GM12878 (cell line): ENCODE results near the gene PRPF40B. TPM values are rescaled to one million over a fixed set of nuclear protein-coding genes. Genes with fewer than 3 reads are reported as not detected.

Experiments
- ATAC-seq: fragments of 200-7000 bp; cut with Tn5 transposase; 3 replicates; pipeline ENCODE4 v1.9.1; 2020; ENCODE audit warnings: mild to moderate bottlenecking, moderate library complexity
- BruUV-seq: library from RNA; stranded (reverse); fragments of 400-500 nt; replicated peaks from 2 replicates; lab custom pipeline; 2021; lab: Mats Ljungman, UMichigan
- CTCF ChIA-PET: fragments of 300-600 bp; sonication (Branson Sonifier 250); formaldehyde crosslinking; extraction: SDS; loops from one replicate; lab custom pipeline; 2021; ENCODE audit warnings: inconsistent platforms; lab: Yijun Ruan, JAX
- POLR2A ChIA-PET: fragments of 350-600 bp; formaldehyde crosslinking; extraction: SDS; loops from one replicate; lab custom pipeline; 2021; ENCODE audit warnings: inconsistent platforms; lab: Charles Lee
- RAD21 ChIA-PET: fragments of 300-600 bp; sonication (Branson Sonifier 250); formaldehyde crosslinking; loops from one replicate; lab custom pipeline; 2023; ENCODE audit warnings: antibody characterized with exemption; ENCODE audit not compliant: unreplicated experiment; lab: Charles Lee
- SMC1A ChIA-PET: fragments of 300-600 bp; sonication (Branson Sonifier 250); formaldehyde crosslinking; loops from one replicate; lab custom pipeline; 2023; ENCODE audit not compliant: unreplicated experiment, uncharacterized antibody; lab: Charles Lee
- DNase-seq: peaks from one replicate; pipeline ENCODE4 v3.0.0-alpha.2; 2011; ENCODE audit warnings: low read depth, low spot score
- FAIRE-seq: peaks from 3 replicates; lab custom pipeline; 2011; peaks lifted over from hg19 to GRCh38; lab: Jason Lieb, UNC
- H2AFZ ChIP-seq: 2 replicates; pipeline ENCODE4 v1.6.0; 2011; ENCODE audit warnings: low read depth, low read length, control low read depth; ENCODE audit not compliant: control insufficient read depth
- H3K27ac ChIP-seq: 2 replicates; pipeline ENCODE4 v1.5.1; 2011; ENCODE audit warnings: control low read depth; ENCODE audit not compliant: control insufficient read depth, insufficient read depth
- H3K27me3 ChIP-seq, 2 experiments: replicated peaks in 1 of 2; 2 replicates each; pipeline versions ENCODE4 v1.6.0 to v1.6.1; 2011; ENCODE audit warnings: low read length in 1 of 2; ENCODE audit not compliant: control insufficient read depth in 2 of 2, insufficient read depth in 2 of 2
- H3K36me3 ChIP-seq, 2 experiments: 2 replicates each; pipeline ENCODE4 v1.5.1; 2011; ENCODE audit warnings: low read length in 1 of 2; ENCODE audit not compliant: control insufficient read depth in 2 of 2, insufficient read depth in 2 of 2
- H3K4me1 ChIP-seq: 2 replicates; pipeline ENCODE4 v1.6.1; 2011; ENCODE audit warnings: mild to moderate bottlenecking, low read length, moderate library complexity, mixed read lengths; ENCODE audit not compliant: control insufficient read depth, insufficient read depth
- H3K4me2 ChIP-seq: 2 replicates; pipeline ENCODE4 v1.6.0; 2011; ENCODE audit warnings: control low read depth; ENCODE audit not compliant: control insufficient read depth, insufficient read depth
- H3K4me3 ChIP-seq: fragments of 200-600 bp; sonication (generic); 2 replicates; pipeline ENCODE4 v1.5.1; 2016
- H3K79me2 ChIP-seq: 2 replicates; pipeline ENCODE4 v1.6.0; 2011; ENCODE audit warnings: low read length; ENCODE audit not compliant: control insufficient read depth, insufficient read depth
- H3K9ac ChIP-seq: 2 replicates; pipeline ENCODE4 v1.8.0; 2011; ENCODE audit warnings: low read length, control low read depth, mixed read lengths; ENCODE audit not compliant: control insufficient read depth, insufficient read depth
- H3K9me3 ChIP-seq: replicated peaks from 3 replicates; pipeline ENCODE4 v1.5.1; 2011; ENCODE audit warnings: mild to moderate bottlenecking, low read length; ENCODE audit not compliant: control insufficient read depth, insufficient read depth
- H4K20me1 ChIP-seq: 2 replicates; pipeline ENCODE4 v1.6.0; 2011; ENCODE audit not compliant: control insufficient read depth, insufficient read depth
- BRCA1 ChIP-seq: IDR thresholded peaks from 2 replicates; pipeline ENCODE4 v1.6.1; 2011; ENCODE audit warnings: low read depth, low read length, improper control_type of control experiment
- NR2C2 ChIP-seq: IDR thresholded peaks from 2 replicates; pipeline ENCODE4 v1.6.1; 2011; ENCODE audit warnings: borderline replicate concordance, low read depth; ENCODE audit not compliant: control insufficient read depth, insufficient read length
- RAD21 ChIP-seq: IDR thresholded peaks from 2 replicates; pipeline ENCODE4 v1.6.1; 2011; ENCODE audit warnings: mild to moderate bottlenecking, low read depth, low read length, moderate library complexity; ENCODE audit not compliant: insufficient read depth
- SPI1 ChIP-seq: IDR thresholded peaks from 2 replicates; pipeline ENCODE4 v1.6.1; 2011; ENCODE audit warnings: low read depth, mild to moderate bottlenecking, low read length, moderate library complexity, borderline replicate concordance; ENCODE audit not compliant: insufficient read depth
- WGBS: methylation state at CpG from one replicate; pipeline ENCODE4 v1.1.6; 2016; ENCODE audit warnings: low lambda C conversion rate; ENCODE audit not compliant: insufficient replicate concordance, insufficient coverage; ENCODE audit errors: missing lambda C conversion rate; 5-methylcytosine and 5-hydroxymethylcytosine counted together
- in situ Hi-C: fragments of 300-500 bp; cut with MboI; formaldehyde crosslinking; loops from 9 replicates; pipeline ENCODE4 v1.14.3; 2018; ENCODE audit warnings: mixed read lengths
- intact Hi-C: fragments of 100-400 bp; cut with micrococcal nuclease; formaldehyde crosslinking; loops from one replicate; pipeline ENCODE4 v1.14.2; 2022; ENCODE audit not compliant: unreplicated experiment
- polyA plus RNA-seq, 11 experiments: library from polyadenylated mRNA; depleted of rRNA in 4 of 11; unstranded in 6 of 11; stranded (reverse) in 5 of 11; fragments of >200 nt; fragmentation: Nextera tagmentation in 4 of 11; fragmentation: Illumina TruSeq in 1 of 11; extraction: Ambion mirVana in 4 of 11; extraction: Trizol in 1 of 11; gene quantifications; 1 replicate in 1 of 11; 2 replicates in 10 of 11; pipeline versions ENCODE4 v1.2.1 to v1.2.3, GENCODE V29; 2011 to 2016; ENCODE audit warnings: inconsistent platforms in 2 of 11, missing spikeins in 2 of 11, low read depth in 1 of 11
- total RNA-seq, 4 experiments: library from RNA; depleted of rRNA in 3 of 4; stranded (reverse); fragments of >200 nt in 3 of 4; fragmentation: Illumina TruSeq in 1 of 4; extraction: Trizol in 1 of 4; gene quantifications; 2 replicates each; pipeline versions ENCODE4 v1.2.1 to v1.2.3, GENCODE V29; 2013 to 2021
- TF ChIP-seq, protein P1 (sequence below): IDR thresholded peaks from 2 replicates; pipeline ENCODE4 v1.6.1; 2012; ENCODE audit warnings: mild to moderate bottlenecking, low read depth, low read length

Gene PRPF40B
- total and polyA plus RNA-seq, 10 of the 15 experiments (the other 5 are each of a cell fraction or from before 2014, with no cell fraction given): 0.31 to 17.9 (median 7.3) TPM

DNA sequence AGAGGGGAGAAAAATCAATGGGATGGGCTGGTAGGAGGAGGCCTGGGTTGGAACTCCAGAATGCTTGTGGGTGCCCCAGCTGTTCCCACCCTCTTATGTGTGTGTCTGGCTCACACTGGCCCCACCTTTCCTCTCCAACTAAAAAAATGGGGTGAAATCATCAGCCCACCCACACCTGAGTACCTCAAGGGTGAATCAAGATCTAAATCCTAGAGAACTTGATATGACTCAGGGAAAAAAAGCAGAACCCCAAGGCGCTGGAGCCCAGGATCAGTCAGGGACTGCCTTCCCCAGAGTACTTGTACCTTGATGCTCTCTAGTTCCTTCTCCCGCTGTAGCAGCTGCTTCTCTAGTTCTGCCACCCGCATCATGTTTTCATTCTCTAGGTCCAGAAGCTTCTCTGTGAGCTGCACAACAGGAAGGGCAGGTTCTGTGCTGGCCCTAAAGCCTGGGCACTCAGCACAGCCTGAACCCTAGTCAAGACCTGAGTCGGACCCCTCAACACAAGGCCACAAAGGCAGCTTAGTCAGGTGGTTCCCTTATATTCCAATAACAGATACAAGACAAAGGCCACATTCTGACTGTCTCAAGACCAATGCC, 29.7 kb downstream of the PRPF40B start:
- no peak for TF ChIP-seq RAD21
- TF ChIP-seq NR2C2: no peak
- TF ChIP-seq BRCA1: no peak
- TF ChIP-seq, protein P1, sequence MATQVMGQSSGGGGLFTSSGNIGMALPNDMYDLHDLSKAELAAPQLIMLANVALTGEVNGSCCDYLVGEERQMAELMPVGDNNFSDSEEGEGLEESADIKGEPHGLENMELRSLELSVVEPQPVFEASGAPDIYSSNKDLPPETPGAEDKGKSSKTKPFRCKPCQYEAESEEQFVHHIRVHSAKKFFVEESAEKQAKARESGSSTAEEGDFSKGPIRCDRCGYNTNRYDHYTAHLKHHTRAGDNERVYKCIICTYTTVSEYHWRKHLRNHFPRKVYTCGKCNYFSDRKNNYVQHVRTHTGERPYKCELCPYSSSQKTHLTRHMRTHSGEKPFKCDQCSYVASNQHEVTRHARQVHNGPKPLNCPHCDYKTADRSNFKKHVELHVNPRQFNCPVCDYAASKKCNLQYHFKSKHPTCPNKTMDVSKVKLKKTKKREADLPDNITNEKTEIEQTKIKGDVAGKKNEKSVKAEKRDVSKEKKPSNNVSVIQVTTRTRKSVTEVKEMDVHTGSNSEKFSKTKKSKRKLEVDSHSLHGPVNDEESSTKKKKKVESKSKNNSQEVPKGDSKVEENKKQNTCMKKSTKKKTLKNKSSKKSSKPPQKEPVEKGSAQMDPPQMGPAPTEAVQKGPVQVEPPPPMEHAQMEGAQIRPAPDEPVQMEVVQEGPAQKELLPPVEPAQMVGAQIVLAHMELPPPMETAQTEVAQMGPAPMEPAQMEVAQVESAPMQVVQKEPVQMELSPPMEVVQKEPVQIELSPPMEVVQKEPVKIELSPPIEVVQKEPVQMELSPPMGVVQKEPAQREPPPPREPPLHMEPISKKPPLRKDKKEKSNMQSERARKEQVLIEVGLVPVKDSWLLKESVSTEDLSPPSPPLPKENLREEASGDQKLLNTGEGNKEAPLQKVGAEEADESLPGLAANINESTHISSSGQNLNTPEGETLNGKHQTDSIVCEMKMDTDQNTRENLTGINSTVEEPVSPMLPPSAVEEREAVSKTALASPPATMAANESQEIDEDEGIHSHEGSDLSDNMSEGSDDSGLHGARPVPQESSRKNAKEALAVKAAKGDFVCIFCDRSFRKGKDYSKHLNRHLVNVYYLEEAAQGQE: no peak
- TF ChIP-seq SPI1: no peak
- DNase-seq (no peak), FAIRE-seq (no peak), ATAC-seq (no peak)
- ChIA-PET CTCF (interaction anchor here (0.6 to 2.6 kb wide), 10 partner anchors 9 to 294 kb away, joined by 3 to 16 read pairs (median 3); partner anchors contain the start of gene FMNL3), RAD21 (interaction anchor here (1.1 kb wide), 1 partner anchor 10 kb away, joined by 3 read pairs; no protein-coding TSS in a partner anchor), SMC1A (interaction anchor here (0.7 to 10.9 kb wide), 6 partner anchors 8 to 54 kb away, joined by 3 to 191 read pairs (median 4); partner anchors contain the start of gene FMNL3), POLR2A (interaction anchor here (0.8 to 3.7 kb wide), 4 partner anchors 37 to 108 kb away, joined by 3 to 15 read pairs (median 4); no protein-coding TSS in a partner anchor)
- H4K20me1 ChIP-seq: no peaks in the 10 kb centered on the region; the same call in 1 of the 2 replicates
- BruUV-seq: no TSS peak
- no peak overlapping the region for H3K4me2 ChIP-seq
- H3K9me3 ChIP-seq: no peaks in the 10 kb centered on the region
- H3K27me3 ChIP-seq: no peaks in the 10 kb centered on the region
- no peak overlapping the region for H3K4me3 ChIP-seq
- no peak overlapping the region for H3K9ac ChIP-seq
- no peak overlapping the region for H3K27ac ChIP-seq
- 97% methylated on average over 4 of the region's 4 CpGs for WGBS
- peaks cover 45 to 54% of the 10 kb centered on the region in 2 experiments for H3K36me3 ChIP-seq
- no peaks in the 10 kb centered on the region for H3K4me1 ChIP-seq
- no peaks in the 10 kb centered on the region for H3K79me2 ChIP-seq
- in situ Hi-C loops: no loop called here
- no peak overlapping the region for H2AFZ ChIP-seq
- intact Hi-C loops: no loop called here
